Neutrophil (primary cell): ENCODE measurements around the gene FBXW11.
"Not testable (repeated sequence)": the region's sequence is repeated elsewhere in the genome, so short reads cannot be mapped to it uniquely, and the experiment has no call there.

Source experiments
- H3K27ac ChIP-seq: fragments of 200-600 bp; sonication (generic); 2 replicates; pipeline ENCODE4 v1.5.1; 2016; ENCODE audit warnings: mild to moderate bottlenecking, moderate library complexity
- H3K27me3 ChIP-seq: fragments of 200-600 bp; sonication (generic); 2 replicates; pipeline ENCODE4 v1.6.0; 2016; ENCODE audit warnings: mild to moderate bottlenecking
- H3K36me3 ChIP-seq: fragments of 200-600 bp; sonication (generic); 2 replicates; pipeline ENCODE4 v1.5.1; 2017
- H3K4me1 ChIP-seq, 2 experiments: fragments of 200-600 bp in 1 of 2; sonication (generic) in 1 of 2; 1 replicate in 1 of 2; 2 replicates in 1 of 2; pipeline versions ENCODE4 v1.5.1 to v1.6.1; 2013 to 2016; ENCODE audit warnings: low read depth in 1 of 2, low read length in 1 of 2, mild to moderate bottlenecking in 1 of 2, moderate library complexity in 1 of 2; ENCODE audit not compliant: control insufficient read depth in 1 of 2, insufficient read depth in 1 of 2
- H3K4me3 ChIP-seq, 2 experiments: fragments of 200-600 bp in 1 of 2; sonication (generic) in 1 of 2; 1 replicate in 1 of 2; 2 replicates in 1 of 2; pipeline ENCODE4 v1.5.1; 2013 to 2016; ENCODE audit warnings: low read depth in 1 of 2, low read length in 1 of 2, mild to moderate bottlenecking in 1 of 2, moderate library complexity in 1 of 2
- H3K9me3 ChIP-seq: fragments of 200-600 bp; sonication (generic); 2 replicates; pipeline ENCODE4 v1.5.1; 2016
- TF ChIP-seq, protein P1 (sequence below): fragments of 200-600 bp; sonication (generic); IDR thresholded peaks from 2 replicates; pipeline ENCODE4 v1.5.1; 2016; ENCODE audit warnings: antibody characterized with exemption

Gene FBXW11

DNA sequence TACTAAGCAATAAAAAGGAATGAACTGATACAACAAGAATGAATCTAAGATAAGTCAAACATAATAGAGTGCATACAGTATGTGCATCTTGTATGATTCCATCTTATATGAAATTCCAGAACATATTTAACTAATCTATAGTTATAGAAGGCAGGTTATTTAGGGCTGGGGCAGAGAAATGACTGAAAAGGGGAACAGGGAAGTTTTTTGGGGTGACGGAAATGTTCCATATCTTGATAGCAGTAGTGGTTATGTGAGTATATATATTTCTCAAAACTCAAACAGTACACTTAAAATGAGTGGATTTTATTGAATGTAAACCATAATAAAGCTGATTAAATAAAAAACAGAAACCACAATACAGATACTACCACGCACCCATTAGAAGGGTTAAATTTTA, 24.6 kb downstream of the FBXW11 start:
- no peak overlapping the region for H3K4me3 ChIP-seq
- no peak overlapping the region for H3K27ac ChIP-seq
- no peaks in the 10 kb centered on the region for H3K36me3 ChIP-seq
- no peaks in the 10 kb centered on the region for H3K9me3 ChIP-seq
- no peaks in the 10 kb centered on the region for H3K27me3 ChIP-seq
- TF ChIP-seq, protein P1, sequence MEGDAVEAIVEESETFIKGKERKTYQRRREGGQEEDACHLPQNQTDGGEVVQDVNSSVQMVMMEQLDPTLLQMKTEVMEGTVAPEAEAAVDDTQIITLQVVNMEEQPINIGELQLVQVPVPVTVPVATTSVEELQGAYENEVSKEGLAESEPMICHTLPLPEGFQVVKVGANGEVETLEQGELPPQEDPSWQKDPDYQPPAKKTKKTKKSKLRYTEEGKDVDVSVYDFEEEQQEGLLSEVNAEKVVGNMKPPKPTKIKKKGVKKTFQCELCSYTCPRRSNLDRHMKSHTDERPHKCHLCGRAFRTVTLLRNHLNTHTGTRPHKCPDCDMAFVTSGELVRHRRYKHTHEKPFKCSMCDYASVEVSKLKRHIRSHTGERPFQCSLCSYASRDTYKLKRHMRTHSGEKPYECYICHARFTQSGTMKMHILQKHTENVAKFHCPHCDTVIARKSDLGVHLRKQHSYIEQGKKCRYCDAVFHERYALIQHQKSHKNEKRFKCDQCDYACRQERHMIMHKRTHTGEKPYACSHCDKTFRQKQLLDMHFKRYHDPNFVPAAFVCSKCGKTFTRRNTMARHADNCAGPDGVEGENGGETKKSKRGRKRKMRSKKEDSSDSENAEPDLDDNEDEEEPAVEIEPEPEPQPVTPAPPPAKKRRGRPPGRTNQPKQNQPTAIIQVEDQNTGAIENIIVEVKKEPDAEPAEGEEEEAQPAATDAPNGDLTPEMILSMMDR: no peak
- H3K4me1 ChIP-seq: peaks cover 0 to 3% of the 10 kb centered on the region in 2 experiments

DNA sequence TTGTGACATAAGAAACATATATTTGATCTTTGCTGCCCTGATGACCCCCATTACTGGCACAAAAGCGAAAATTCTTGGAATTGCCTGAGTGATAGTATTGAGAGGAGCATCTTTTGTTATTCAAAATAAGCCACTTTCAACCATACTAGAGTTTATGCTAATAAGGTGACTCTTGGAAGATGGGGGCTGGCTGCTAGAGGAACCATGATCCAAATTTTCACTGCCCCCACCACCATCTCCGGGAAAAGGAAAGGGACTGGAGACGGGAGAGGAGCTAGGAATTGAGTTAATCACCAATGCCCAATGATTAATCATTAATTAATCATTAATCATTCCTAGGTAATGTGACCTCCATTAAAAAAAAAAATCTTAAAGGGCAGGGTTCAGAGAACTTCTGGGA, 25.6 kb downstream of the FBXW11 start:
- H3K27ac ChIP-seq: no peak overlapping the region
- H3K36me3 ChIP-seq: no peaks in the 10 kb centered on the region
- H3K4me1 ChIP-seq: no peaks in the 10 kb centered on the region
- TF ChIP-seq, protein P1: no peak
- no peaks in the 10 kb centered on the region for H3K9me3 ChIP-seq
- H3K4me3 ChIP-seq: no peak overlapping the region
- H3K27me3 ChIP-seq: no peaks in the 10 kb centered on the region

- no peaks in the 10 kb centered on the region for H3K36me3 ChIP-seq
- H3K4me3 ChIP-seq: no peak overlapping the region
- H3K9me3 ChIP-seq: no peaks in the 10 kb centered on the region
- H3K27me3 ChIP-seq: no peaks in the 10 kb centered on the region
- TF ChIP-seq, protein P1: no peak
- H3K4me1 ChIP-seq: no peaks in the 10 kb centered on the region
- no peak overlapping the region for H3K27ac ChIP-seq
Observed at GRCh38 chr5:171979606-171980005, 26.8 kb downstream of the FBXW11 start.

GRCh38 chr5:171978519-171978918, 27.9 kb downstream of the FBXW11 start:
- Histone ChIP-seq H3K4me3 (no peak overlapping the region), H3K36me3 (no peaks in the 10 kb centered on the region), H3K9me3 (no peaks in the 10 kb centered on the region), H3K27ac (peak overlapping the region; percentile 30), H3K4me1 (no peaks in the 10 kb centered on the region), H3K27me3 (no peaks in the 10 kb centered on the region)
- TF ChIP-seq, protein P1: no peak

GRCh38 chr5:171978016-171978415, 28.4 kb downstream of the FBXW11 start:
- Histone ChIP-seq H3K36me3 (no peaks in the 10 kb centered on the region), H3K27ac (no peak overlapping the region), H3K4me3 (no peak overlapping the region), H3K9me3 (no peaks in the 10 kb centered on the region), H3K4me1 (peaks cover 3 to 4% of the 10 kb centered on the region in 2 experiments), H3K27me3 (no peaks in the 10 kb centered on the region)
- TF ChIP-seq, protein P1: no peak

DNA sequence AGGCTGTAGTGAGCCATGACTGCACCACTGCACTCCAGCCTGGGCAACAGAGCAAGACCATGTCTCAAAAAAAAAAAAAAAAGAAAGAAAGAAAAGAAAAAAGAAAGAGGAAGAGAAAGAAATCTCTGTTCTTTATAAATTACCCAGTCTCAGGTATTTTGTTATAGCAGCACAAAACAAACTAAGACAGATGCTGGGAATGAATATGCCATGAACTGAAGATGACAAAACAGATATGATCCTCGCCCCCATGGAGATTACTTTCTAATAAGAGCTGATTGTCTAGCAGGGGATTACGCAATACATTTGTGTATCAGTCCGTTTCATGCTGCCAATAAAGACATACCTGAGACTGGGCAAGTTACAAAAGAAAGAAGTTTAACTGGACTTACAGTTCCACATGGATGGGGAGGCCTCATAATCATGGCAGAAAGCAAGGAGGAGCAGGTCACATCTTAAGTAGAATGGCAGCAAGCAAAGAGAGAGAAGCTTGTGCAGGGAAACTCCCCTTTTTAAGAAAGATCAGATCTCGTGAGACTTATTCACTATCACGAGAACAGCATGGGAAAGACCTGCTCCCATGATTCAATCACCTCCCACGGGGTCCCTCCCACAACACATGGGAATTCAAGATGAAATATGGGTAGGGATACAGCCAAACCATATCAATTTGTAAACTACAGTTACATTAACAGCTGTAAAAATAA, 29.0 kb downstream of the FBXW11 start:
- H3K27ac ChIP-seq, H3K9me3 ChIP-seq, H3K27me3 ChIP-seq: not testable (repeated sequence)

More for the DNA sequence above, 29.0 kb downstream of the FBXW11 start:
- not testable (repeated sequence) for H3K4me3 ChIP-seq, H3K4me1 ChIP-seq, H3K36me3 ChIP-seq
